ENCODE data around the gene IQUB.
"Not testable (repeated sequence)": the region's sequence is repeated elsewhere in the genome, so short reads cannot be mapped to it uniquely, and the experiment has no call there.

IQUB gene

DNA sequence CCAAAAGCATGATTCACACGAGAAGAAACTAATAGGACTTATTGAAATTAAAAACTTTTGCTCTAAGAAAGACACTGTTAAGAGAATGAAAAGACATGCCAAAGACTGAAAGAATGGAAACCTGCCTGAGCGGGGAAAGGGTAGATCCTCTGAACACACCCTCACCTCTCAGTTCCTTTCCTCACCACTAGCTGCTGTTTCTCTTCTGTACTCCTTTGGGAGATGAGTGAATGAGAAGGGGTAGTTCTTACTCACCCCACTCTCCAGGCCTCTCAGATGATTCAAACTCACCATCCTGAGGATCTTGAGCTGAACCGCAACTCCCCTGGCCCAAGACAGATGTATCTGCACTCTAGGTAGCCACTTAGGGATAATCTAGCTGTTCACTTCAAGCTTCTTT is 41.9 kb downstream of the IQUB start:
- no peak for DNase-seq (ENCODE audit: low read depth, low spot score)

DNA sequence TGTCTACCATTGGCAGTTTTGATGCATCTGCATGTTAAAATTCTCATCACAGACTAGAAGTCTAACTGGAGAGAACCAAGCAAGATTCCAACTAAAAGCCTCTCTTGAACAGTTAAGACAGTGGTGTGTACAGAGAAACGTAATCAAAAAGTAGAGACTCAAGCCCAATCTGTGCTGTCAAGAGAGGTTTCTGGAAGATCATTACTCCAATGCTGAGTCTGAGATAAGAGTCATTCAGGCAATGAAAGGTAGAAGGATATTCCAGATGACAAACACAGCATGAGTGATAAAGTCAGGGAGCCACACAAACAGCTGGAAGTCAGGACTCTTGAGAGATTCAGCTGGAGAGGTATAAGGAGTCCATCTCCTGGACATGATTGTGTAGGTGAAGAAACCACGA is 48.7 kb downstream of the IQUB start:
- no peak for DNase-seq (ENCODE audit: low read depth, low spot score)

DNA sequence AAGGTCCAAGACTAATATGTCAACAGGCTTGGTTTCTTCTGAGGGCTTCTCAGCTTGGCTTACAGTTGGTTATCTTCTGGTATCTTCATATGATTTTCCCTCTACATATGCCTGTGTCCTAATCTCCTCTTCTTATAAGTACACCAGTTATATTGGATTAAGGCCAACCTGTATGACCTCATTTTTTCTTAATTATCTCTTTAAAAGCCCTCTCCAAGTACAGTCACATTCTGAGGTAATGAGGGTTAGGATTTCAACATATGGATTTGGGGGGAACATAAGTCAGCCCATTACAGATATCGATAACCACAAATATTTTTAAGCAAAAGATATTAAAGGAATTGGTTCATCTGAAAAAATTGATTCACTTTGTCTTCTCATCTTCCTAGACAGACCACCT is 49.2 kb downstream of the IQUB start:
- DNase-seq (ENCODE audit: low read depth, low spot score): no peak

DNA sequence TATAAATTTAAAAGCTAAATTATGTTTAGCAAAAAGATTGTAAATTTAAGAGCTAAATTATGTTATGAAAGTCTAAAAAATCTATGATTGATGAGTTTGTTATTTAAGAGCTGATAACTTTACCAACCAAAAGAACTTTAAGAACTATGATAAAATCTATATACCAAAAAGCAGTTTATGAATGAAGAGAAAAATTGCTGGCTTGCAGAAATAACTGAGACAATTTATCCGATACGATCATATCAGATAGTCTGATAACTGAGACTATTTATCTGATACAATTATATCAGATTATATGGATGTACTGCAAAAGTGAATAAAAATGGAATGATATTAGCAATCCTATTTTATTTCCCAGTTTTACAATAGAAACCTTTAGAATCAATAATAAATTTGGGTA is 50.2 kb downstream of the IQUB start:
- DNase-seq (ENCODE audit: low read depth, low spot score): no peak

DNA sequence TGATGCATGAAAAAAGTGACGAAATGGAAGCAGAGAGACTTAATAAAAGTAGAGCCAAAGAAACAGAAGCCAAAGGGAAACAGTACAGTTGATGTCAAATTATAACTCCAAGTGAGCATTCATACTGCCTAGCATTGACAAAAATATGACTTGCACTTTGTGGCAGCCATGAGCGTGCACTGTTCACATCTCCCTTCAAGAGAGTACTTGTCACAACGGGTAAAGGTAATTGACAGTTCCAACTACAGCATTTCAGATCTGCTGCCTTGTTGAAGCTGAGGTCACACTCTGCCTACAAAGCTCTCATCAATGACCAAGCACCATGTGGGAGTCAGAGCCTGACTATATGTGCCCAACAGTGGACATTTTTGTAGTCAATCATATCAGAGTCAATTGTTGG is 54.3 kb downstream of the IQUB start:
- no peak for DNase-seq (ENCODE audit: low read depth, low spot score)

DNA sequence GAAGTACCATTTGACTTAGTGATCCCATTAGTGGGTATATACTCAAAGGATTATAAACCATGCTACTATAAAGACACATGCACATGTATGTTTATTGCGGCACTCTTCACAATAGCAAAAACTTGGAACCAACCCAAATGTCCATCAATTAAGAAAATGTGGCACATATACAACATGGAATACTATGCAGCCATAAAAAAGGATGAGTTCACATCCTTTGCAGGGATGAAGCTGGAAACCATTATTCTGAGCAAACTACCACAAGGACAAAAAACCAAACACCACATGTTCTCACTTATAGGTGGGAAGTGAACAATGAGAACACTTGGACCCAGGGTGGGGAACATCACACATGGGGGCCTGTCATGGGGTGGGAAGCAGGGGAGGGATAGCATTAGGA is 56.3 kb downstream of the IQUB start:
- not testable (repeated sequence) for DNase-seq (ENCODE audit: low read depth, low spot score)

DNA sequence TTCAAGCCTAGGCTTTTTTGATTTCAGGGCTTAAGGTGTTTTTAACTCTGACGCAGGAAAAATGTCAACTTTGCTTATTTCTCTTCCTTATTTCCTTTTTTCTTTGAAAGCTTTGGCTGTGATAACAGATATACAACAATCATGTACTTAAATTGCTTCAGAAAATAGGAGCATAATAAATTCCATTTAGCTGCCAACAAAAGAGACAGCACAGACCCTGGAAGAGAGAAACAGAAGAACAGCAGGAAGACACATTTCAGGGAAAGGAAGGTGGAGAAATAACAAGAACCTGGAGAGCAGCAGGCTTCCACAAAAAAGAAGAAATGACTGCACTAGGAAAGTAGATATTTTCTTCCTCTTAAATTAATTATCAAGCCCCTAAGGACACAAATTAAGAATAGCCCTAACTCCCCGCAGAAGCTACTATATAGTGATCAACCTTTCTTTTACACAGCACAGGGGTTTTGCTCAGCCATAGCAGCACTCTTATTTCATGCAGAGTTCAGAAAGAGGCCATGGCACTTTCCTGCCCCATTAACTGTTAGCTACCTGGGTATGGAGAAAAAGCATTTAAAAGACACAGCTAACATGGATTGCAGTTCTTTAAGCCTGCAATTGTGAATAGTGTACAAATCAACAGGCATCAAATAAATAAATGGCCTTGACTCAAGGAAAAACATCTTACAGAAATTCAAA is 61.5 kb downstream of the IQUB start:
- no peak for DNase-seq (ENCODE audit: low read depth, low spot score)

DNA sequence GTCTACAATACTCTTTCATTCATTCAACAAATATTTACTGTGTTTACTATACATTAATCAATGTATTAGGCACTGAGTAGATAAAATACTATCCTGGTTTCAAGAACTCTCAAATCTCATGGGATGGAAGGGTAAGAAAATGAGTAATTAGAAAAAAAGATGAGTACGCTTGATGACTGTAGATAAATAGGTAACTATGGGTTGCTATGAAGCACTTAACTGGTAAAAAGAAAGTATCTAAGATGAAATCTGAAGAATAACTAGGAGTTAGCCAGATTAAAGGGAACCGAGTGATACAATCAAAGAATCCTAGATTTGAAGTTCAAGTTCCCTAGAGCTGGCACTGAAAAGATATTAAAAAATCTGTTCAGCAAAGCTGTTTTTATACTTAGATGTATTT is 62.1 kb downstream of the IQUB start:
- no peak for DNase-seq (ENCODE audit: low read depth, low spot score)

DNA sequence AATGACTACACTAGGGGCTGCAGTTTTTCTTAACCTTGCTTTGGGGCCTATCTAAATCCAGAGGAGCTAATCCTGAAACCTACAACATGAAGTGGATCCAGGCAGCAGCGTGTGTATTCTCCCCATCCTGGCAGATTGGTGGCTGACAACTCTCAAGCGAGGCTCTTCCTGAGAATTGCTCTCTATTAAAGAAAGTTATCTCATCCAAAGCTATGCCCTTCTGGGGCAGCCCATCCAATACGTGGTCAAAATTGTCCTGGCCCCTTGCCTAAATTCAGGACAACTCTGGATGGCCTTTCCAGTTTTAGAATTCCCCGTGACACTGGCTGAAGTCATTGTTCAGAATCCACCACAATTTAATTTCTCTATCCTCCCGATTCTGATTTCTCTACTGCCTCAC is 66.1 kb downstream of the IQUB start:
- DNase-seq (ENCODE audit: low read depth, low spot score): no peak

DNA sequence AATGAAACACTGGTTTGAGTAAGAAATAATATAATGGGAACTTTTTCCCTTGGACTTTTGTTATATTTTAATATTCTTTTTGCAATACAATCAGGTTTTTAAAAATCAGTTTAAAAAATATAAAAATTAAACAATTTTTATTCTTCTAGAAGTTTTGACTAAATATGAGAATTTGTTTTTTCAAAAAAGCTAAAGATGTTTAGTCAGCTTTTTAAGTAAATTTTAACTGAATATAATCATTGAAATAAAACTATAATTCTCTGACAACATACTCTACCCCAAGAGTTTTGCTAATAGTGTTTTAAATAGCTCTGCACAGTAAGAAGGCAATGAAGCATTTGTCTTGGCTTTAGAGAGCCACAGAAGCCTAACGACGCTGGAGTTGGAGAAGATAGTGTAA is 70.5 kb downstream of the IQUB start:
- no peak for DNase-seq (ENCODE audit: low read depth, low spot score)

DNA sequence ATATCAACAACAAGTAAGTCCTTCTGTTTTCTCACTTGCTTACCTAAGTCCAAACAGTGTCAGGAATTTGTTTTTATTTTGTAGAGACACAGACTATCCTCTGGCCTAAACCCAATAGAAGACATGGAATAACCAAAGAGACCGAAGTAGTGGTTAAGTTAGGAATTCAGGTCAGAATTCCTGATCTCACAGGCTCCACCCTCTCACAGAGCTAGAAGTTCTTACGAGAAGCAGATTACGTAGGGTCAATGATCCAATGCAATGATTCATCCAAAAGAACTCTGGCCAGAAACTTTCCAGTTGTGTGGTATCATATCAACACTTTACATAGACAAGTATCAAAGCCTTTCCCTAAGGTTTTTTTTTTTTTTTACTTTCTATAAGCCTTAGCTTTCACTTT is 73.8 kb downstream of the IQUB start:
- no peak for DNase-seq (ENCODE audit: low read depth, low spot score)

DNA sequence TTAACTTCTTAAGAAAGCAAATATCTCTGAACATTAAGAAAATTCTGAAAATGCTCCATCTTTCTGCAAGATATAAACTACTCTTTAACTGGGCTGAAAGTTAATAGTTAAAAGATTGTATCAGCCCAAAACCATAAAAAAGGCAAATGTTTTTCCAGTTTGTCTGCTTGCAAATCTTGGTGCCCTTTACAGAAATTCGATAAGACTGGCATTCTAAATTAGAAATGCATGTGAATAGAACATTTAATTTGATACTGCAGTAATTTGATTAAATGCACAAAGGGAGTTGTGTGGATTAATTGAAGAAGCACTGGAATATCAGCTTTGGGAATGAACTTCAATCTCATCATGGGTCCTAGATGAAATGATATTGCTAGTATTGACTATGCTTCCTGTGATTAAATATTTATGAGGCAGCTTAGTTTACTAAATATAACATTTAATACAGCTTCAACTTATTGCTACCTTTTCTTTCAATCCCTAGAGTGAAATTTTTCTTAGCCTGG is 78.4 kb downstream of the IQUB start:
- DNase-seq (ENCODE audit: low read depth, low spot score): no peak

DNA sequence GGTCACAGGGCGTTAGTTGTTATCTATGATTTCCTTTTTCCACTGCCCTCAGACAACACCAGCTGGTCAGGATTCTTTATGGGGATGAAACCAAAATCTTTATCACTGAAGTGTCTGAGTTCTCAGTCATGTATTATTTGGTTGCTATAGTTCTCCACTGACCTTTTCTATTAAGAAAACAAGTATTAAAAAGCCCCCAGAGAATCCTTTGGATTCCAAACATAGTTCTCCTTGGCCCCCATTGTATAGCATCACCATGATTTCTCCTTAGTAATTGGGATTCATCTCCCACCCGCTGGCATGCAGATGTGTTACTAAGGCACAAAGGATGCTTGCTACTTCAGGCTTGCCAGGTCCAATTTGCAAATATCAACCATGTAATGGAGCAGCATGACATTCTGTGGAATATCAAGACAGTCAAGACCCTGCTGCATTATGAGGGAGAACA is 94.3 kb downstream of the IQUB start:
- no peak for DNase-seq (ENCODE audit: low read depth, low spot score)

DNA sequence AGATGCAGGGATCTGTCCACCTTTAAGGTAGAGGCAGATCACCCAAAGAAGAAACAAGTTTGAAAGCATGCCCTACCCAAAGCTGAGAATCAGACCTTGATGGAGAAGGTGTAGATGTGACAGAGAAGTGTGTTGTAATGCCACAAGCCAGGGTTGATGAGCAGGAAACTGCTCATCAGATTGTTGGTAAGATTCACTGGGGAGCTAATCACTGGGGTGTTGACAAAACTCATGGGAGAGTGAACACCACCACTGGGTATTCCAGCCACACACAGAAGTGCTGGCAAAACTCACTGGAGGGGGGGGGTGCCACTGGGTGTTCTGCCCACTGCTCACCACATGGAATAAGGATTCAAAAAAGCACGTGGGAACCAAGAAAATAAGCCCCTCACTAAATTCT is 95.2 kb downstream of the IQUB start:
- no peak for DNase-seq (ENCODE audit: low read depth, low spot score)

DNA sequence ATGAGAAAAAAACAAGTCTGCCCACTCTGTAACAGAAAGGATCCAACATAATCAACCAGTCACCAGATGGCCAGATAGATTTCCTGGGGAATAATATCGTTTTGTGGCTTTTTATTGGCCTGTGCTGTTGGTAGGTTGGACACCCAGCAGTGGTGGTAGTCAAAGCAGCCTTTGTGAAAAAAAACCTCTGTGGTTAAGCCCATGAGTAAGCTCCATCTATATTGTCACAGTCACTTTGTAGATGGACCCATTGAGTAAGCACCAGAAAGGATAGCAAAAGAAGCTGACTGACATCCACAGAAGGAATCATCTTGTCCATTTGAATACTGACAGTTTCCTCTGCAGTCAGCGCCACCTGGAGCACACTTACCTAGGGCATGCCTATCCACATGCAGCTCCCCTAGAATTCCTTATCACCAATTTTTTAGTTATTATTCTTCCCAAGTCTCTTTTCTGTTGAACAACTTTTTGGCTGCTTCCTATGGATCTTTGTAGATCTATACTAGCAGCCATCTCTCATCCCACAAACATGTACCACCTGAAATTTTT is 96.9 kb downstream of the IQUB start:
- no peak for DNase-seq (ENCODE audit: low read depth, low spot score)

DNA sequence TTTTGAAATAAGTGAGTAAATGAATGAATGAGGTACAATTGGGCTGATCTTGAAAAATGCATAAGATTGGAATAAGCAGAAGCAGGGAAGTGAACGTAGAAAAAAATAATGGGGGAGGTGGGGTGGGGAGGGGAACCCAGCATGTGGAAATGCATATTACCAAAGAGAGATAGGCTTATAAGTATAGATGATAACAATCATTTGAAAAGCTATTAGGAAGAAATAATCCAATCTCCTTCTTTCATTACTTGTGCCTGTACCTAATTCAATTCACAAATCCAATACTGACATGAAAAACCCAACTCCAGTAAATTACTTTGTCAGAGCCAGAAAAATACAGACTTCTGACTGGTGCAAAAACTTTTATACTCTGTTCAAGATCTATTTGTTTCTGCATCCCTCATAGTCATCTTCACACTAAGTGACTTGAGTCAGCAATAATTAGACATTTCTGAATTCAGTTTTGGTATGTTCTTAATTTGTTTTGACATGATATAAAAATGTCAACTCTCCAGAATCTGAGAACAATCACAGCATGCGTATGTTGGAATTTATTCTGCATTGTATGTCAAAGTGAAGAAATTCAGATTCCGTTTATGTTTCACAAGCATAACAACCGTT is 99.2 kb downstream of the IQUB start:
- DNase-seq (ENCODE audit: low read depth, low spot score): no peak

DNA sequence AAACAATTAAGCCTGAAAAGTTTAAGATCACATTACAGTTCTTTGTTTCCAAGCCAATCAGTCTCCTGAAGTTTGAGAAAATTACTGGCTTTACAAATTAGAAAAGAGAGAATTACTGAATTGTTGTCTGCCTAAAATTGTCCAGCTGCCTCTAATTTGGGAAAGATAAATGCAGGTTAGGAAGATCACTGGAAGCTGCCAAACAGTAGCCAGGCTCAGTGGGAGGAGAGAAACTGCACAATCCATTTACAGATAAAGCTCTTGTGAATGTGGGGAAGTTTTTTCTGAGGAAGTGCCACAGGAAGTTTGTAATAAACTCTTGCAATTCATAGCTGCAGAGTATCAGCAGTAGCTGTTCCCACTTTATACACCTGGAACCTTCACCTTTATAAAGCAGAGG is 100.7 kb downstream of the IQUB start:
- DNase-seq (ENCODE audit: low read depth, low spot score): no peak

DNA sequence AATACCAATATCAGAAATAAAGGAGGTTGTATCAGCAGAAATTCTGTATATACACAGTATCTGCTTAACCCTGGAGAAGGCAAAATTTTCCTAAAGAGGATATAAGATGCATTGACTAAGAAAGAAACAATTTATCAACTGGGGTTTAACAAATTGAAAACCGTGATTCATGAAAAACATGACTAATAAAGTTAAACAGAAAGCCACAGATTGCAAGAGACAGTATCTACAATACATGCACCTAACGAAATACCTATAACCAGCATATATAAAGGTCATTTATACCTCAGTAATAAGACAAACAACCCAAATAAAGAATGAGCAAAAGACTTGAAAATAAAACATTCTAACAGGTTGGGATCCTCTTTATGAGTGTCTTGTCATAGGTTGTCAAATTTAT is 101.8 kb downstream of the IQUB start:
- DNase-seq (ENCODE audit: low read depth, low spot score): no peak

DNA sequence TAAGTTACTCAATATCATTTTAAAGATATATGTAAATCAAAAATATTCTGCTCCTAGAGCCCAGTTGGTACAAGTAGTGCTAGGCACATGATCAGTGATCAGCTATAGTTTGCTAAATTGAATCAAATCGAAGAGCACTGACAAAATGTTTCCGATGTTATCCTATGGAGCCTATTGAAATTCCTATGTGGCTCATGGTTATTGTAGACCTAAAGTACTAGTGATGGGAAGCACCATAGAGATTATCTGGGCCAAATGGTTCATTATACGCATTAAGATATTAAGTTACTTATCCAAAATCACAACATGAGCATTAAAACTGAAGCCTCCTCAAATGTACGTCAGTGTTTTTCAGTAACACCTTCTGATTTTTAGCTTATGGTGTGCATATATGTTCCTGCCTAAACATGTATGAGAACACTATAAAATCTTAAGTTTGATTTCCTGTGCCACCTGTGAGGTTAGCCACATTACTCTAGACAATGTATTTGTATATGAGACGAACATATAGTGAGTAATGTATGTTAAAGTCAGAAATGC is 103.2 kb downstream of the IQUB start:
- DNase-seq (ENCODE audit: low read depth, low spot score): no peak

DNA sequence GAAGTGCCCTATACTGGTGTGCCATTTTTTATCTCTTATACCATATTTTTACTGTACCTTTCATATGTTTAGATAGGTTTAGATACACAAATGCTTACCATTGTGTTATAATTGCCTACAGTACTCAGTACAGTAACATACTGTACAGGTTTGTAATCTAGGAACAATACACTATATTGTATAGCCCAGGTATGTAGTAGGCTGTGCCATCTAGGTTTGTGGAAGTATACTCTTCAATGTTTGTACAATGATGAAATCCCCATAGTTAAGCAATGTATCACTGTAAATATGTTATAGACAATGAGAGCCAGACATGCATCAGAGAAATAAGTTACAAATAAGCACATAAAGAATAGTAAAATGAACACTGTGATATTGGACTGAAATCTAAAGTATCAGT is 109.1 kb downstream of the IQUB start:
- no peak for DNase-seq (ENCODE audit: low read depth, low spot score)

DNA sequence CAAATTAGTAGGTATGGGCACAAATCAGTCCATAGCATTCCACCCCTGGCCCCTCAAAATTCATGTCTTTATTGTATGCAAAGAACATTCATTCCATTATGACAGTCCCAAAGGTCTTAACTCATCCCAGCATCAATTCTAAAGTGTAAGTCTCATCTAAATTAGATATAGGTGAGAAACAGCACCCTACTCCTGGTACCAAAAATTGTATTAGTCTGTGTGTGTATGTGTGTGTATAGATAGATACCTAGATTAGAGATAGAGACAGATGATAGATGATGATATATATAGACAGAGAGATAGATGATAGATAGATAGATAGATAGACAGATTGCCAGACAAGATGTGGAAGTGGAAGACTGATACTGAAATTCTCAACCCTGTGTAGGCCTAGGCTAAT is 109.9 kb downstream of the IQUB start:
- no peak for DNase-seq (ENCODE audit: low read depth, low spot score)

DNA sequence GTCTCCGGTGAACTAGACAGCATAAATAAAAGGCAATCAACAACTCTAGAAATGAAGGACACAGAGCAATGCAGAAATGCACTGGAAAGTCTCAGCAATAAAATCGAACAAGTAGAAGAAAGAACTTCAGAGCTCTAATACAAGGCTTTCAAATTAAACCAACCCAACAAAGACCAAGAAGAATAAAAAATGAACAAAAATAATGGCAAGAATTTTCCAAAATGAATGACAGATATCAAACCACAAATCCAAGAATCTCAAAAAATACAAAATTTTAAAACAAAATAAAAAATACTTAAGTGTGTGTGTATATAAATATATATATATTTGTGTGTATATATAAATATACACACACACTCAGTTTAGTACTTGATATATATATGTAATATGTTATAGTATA is 110.8 kb downstream of the IQUB start:
- DNase-seq (ENCODE audit: low read depth, low spot score): no peak

DNA sequence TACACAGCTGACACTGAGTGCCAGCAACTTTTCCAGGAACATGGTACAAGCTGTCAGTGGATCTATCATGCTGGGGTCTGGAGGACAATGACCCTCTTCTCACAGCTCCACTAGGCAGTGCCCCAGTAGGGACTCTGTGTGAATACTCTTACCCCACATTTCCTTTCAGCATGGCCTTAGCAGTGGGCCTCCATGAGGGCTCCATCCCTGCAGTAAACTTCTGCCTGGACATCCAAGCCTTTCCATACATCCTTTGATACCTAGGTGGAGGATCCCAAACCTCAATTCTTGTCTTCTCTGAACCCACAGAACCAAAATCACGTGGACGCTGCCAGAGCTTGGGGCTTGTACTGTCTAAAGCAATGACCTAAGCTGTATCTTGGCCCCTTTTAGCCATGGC is 116.8 kb downstream of the IQUB start:
- no peak for DNase-seq (ENCODE audit: low read depth, low spot score)

Measured in activated CD4-positive, CD25-positive, alpha-beta regulatory T cell treated with anti-CD3 and anti-CD28 coated beads, Interleukin-2, amount 50 U/mL, for 16 hours (primary cell).